GM18909 (cell line): ENCODE results near the gene TMEM132A.
A peak's percentile ranks its signal among the peaks of the same experiment; 100 is the strongest.

Experiments used
- ATAC-seq: cut with Tn5 transposase; IDR thresholded peaks from one replicate; pipeline ENCODE4 v1.9.1; 2021; ENCODE audit warnings: mild to moderate bottlenecking; ENCODE audit not compliant: unreplicated experiment, poor library complexity

The TMEM132A gene

GRCh38 chr11:60924110-60924905 lies at the start of gene TMEM132A:
TMEM132A (plus strand) TSS chr11:60924460; CDS start chr11:60924634, 174 bp downstream.
- ATAC-seq, result no peak

DNA sequence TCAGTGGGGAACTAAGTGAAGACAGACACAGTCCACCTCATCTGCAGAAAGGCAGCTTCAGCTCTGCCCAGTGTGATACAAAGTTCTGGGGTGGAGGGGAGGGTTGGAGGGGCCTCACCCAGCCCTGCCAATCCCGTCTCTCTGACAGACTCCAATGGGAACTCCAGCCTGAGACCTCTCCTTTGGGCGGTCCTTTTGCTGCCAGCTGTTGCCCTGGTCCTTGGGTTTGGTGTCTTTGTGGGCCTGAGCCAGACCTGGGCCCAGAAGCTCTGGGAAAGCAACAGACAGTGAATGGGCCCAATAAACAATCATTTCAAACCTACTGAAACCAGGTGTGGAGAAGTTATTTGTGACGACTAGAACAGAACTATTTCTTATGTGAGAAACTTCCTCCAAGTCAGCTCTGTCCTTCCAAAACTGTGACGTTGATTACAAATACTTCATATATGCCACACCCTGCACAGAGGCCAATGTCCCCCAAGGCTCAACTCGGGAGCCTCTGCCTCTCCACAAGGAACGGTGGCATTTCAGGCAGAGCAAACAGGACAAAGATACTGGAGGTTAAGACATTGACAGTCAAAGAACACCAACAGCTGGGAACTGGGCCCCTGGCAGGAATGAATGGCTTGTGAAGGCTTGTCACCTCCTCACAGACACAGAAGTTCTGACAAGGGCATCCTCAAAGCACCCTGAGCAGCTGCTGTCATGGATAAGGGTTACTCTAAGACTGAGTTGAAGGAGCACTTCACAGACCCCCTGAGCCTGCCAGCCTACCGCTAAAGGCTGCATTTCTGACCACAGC lies 48.7 kb upstream of the TMEM132A start:
- ATAC-seq, result no peak

GRCh38 chr11:60876168-60876485 lies 48.1 kb upstream of the TMEM132A start:
- no peak for ATAC-seq

DNA sequence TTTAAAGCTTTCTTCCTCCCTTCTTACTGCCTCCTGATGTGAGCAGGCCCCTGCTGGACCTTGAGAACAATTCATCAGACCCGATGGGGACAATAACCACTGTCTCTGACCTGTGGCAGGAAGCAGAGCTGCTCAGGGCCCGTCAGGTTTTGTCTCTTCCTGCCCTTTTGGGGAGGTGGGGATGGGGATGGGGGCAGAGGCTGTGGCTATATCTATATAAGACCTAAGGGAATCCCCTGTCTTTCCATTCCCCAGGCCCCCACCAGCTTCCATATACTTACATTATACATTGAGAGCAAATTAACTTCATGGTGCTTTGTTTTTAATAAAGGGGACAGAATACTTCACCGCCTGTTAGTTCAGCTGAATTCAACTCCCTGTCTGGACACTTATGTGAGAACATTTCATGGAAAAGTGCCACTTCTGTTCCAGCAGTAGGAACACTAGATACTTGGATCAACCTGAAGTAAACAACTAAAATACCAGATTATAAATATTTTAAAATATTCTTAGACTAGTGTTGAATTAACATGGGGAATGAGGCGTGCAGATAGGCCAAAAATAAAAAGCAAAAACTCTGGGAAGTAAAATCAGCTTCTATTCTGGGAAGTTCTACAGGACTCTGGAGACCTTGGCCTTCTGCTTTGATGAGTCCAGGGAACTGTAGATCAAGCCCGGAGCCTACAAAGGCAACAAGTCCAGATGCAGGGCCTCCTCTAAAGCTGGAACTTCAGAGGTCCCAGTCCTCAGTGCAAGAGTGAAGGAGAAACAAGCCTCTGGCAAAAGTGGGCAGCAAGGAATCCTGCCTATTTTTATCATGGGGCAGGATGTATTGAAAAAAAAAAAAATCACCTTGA lies 45.8 kb upstream of the TMEM132A start:
- ATAC-seq, result no peak

- ATAC-seq, result no peak
Measured at GRCh38 chr11:60879104-60879503, 45.2 kb upstream of the TMEM132A start.

- ATAC-seq, result no peak
Measured at GRCh38 chr11:60879971-60880588, 44.2 kb upstream of the TMEM132A start.

DNA sequence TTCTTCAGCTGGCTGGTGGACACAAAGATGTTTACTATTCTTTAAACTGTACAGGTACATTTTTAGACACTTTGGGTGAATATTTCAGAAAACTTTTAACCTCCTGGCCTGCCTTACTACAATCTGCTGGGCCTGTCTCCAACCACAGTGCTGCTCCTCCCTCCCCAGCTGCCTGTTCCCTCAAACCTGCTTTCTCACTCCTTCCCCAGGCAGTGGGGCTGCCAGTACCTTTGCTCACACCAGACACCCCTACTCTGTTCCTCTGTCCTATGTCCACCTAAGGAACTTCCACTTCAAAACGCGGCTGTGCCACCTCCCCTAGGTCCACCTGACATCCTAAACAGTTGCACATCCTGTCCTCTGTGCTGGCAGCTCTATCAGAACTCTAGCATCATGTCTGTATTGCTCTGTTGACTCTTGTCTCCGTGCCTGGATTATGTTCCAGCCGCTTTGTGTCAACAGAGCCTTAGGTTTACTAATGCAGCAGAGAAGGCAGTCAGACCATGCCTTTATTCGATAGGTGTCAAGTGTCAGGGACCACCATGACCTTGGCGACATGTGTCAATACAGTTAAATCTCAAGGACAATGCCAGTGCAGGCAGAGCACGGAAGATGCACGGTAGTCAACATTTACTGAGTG lies 43.5 kb upstream of the TMEM132A start:
- no peak for ATAC-seq

DNA sequence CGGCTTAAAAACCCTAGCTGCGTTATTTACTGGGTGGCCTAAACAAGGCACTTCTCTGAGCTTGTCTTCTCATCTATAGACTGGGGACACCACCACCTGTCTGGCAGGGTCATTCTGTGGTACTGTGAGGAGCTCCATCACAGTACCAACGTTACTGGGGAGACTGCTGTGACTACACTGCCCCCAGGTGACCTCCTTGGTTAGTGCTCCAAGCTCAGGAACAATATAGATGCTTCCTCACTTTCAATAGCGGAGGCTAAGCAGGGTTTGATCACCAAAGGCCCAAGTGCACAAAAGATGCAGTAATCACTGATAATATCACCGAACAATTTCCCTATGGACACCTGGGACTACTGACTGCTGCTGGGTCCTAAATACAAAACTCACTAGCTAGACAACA lies 36.7 kb upstream of the TMEM132A start:
- ATAC-seq, result peak; percentile 50

GRCh38 chr11:60889869-60890311 lies 34.4 kb upstream of the TMEM132A start:
- no peak for ATAC-seq

DNA sequence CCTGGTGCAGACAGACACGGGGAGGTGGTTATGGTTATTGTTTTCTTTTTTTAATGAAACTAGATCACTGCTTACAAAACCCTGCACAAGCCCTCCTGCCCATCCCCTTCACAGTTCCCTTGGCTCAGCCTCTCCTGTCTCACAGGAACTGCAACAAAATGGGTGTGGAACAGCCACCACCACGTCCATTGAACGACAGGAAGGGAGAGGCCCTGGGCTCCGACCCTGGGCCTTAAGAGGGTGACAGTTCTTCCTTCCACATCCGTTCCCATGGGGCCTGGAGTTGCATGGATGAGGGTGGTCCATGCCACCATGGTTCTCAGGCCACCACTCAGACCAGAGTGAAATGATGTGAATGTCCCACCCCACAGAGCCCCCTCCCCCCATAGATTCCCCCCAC lies 33.6 kb upstream of the TMEM132A start:
- ATAC-seq, result no peak

GRCh38 chr11:60891103-60891741 lies 33.0 kb upstream of the TMEM132A start:
- ATAC-seq, result no peak

GRCh38 chr11:60895687-60896086 lies 28.6 kb upstream of the TMEM132A start:
- no peak for ATAC-seq

DNA sequence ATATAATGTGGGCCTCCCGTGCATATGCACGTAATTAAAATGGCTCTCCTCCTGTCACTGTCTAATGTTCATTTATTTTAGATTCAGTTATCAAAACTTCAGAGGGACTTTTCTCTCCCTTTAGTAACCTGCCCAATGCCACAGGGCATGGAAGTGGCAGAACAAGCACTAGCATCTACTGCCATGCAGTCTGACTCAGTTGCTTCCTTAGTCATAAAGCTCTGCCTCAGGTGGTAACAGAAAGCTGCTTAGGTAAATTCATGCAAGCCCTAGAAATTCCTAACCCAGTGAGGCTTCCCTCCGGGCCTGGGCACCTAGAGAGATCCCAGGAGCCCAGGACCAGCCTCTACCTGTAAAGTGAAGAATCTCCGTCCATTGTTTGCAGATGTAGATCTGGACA lies 26.8 kb upstream of the TMEM132A start:
- ATAC-seq, result no peak

GRCh38 chr11:60899046-60899936 lies 25.0 kb upstream of the TMEM132A start:
- no peak for ATAC-seq

DNA sequence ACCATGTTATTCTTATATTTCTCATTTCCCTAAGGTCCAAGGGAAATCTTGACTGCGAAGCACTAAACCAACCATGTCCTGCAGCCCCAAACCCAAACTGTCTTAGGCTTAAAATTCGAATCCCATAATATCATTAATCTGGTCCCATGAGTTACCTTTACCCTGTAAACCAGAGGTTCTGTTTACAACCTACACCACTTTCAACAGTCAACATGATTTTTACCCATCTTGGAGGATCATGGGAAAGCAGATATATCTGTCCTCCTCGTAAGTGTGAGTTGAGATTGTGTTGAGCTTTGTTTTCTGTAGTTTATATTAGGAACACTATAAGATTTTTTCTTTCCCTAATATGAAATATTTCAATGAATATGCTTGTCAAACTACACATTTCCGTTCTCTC lies 24.3 kb upstream of the TMEM132A start:
- no peak for ATAC-seq

- ATAC-seq, result no peak
Measured at GRCh38 chr11:60900673-60901404, 23.4 kb upstream of the TMEM132A start.

DNA sequence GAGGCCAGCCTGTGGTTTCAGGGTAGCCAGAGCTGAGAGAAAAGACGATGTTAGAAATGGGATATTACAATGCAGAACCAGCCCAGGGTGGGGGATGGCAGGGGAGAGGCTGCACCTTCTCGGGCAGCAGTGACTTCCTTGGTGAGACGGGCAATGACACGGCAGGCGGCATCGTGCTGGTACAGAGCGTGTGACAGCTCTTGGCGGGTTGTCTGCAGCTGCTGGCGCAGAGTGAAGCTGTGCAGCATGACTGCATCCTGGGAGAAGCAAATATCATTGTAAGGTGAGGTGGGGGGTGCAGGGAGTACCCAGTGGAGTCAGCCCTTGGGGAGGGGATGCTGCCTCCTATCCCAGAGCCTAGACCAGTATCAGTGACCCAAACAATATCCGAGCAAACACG lies 21.6 kb upstream of the TMEM132A start:
- ATAC-seq, result no peak

- no peak for ATAC-seq
Measured at GRCh38 chr11:60905047-60905446, 19.2 kb upstream of the TMEM132A start.
